Breast epithelium (tissue), 3 donors: ENCODE results near the gene TAF5L.

Experiments
- POLR2A ChIP-seq: fragments of 450-650 bp; IDR thresholded peaks from one replicate; pipeline ENCODE4 v1.6.1; 2016; ENCODE audit warnings: antibody characterized with exemption, mild to moderate bottlenecking, moderate library complexity
- TF ChIP-seq, protein P1 (sequence below), 3 donors: fragments of 450-650 bp; IDR thresholded peaks; one replicate each; pipeline ENCODE4 v1.5.1; 2016 to 2017; ENCODE audit warnings: antibody characterized with exemption in 3 of 3, mild to moderate bottlenecking in 3 of 3, moderate library complexity in 3 of 3

DNA sequence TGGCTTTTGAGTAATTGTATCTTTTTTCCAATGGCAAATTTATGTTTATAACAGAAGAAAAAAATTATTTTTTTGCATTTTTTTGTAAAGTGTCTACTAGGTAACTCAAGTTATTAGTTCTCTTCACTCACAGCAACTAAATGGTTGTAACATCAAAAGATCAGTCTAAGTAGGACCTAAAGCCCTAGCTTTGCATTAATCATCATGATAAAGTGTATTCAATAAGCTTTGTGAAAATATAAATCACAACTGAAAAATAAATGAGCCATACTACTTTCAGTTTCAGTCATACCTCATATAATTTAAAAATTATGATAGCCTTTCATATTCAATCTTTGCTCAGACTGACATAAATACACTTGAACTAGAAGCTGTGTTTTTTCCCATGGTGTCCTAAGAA, 6.9 kb downstream of the TAF5L start:
- TF ChIP-seq POLR2A: no peak
- TF ChIP-seq, protein P1, sequence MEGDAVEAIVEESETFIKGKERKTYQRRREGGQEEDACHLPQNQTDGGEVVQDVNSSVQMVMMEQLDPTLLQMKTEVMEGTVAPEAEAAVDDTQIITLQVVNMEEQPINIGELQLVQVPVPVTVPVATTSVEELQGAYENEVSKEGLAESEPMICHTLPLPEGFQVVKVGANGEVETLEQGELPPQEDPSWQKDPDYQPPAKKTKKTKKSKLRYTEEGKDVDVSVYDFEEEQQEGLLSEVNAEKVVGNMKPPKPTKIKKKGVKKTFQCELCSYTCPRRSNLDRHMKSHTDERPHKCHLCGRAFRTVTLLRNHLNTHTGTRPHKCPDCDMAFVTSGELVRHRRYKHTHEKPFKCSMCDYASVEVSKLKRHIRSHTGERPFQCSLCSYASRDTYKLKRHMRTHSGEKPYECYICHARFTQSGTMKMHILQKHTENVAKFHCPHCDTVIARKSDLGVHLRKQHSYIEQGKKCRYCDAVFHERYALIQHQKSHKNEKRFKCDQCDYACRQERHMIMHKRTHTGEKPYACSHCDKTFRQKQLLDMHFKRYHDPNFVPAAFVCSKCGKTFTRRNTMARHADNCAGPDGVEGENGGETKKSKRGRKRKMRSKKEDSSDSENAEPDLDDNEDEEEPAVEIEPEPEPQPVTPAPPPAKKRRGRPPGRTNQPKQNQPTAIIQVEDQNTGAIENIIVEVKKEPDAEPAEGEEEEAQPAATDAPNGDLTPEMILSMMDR (IDR thresholded peaks at IDR 0.05): no peak
